Measurements from ENCODE around the gene GCNT1. TPM values are rescaled to one million over a fixed set of nuclear protein-coding genes. Genes with fewer than 3 reads are reported as not detected.

Gene GCNT1
- total RNA-seq, 1 experiment from 2014 or later = 0.28 TPM

DNA sequence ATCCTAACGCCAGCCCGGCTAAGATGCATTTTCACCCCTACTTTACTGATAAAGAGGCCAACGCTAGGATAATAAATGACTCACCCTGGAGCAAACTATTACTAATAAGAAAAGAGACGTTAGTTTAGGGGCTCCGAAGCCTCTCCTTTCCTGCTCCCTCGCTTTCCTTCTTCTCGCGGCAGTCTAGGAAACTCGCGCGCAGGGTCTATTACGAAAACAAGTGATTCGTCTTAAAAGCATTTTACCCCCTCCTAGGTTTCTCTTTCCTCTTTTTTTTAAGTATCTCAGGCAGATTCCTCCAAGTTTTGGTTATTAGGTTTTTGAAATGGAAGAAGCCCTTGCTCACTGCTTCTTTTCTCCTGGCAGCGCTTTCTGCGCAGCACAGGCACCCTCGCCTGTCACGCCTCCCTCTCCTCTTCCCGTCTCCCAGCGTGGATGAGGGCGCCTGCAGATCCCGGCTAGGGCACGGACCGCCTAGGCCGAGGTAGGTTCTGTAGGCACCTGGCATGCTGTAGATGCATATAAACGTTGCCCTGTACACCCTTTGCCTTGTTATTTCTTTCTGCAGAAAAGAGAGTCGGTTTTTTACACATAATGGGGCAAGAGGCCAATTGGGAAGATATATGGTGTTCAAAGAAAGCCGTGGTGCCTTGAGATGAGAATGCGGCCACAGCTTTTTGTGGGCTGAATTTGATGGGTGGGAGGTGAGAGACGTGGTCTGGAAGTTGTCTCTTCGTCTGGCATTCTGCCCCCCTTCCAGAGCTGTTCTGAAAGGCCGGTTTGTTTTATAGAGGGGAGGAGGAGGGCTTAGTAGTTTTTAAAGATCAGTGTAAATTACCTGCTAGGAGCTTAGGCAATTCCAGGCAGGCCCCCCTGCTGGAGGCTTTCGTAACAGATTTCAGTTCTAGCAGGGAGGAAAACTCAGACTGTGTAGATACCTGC, 983 bp downstream of the GCNT1 start:
- H3K9me3 ChIP-seq (ENCODE audit: control insufficient read depth, insufficient read depth, low read depth, low read length) = no peaks in the 10 kb centered on the region
- peaks cover 3% of the 10 kb centered on the region; the same call in 1 of the 2 replicates for H3K36me3 ChIP-seq (ENCODE audit: control insufficient read depth, insufficient read depth, low read length)
- H3K4me3 ChIP-seq (ENCODE audit: low read depth in 2 of 2, low read length in 2 of 2) = peak overlapping the region; percentile 44 to 57
- ChIA-PET CTCF (no interaction called here), POLR2A (no interaction called here)
- in situ Hi-C loops (cut with HindIII; ENCODE audit: low pct_unique_long_range_greater_than_20kb, low sequenced_read_pairs) = no loop called here
- ATAC-seq (peak; percentile 68), DNase-seq (ENCODE audit: low read depth, low spot score) (no peak)
- TF ChIP-seq, protein P1, sequence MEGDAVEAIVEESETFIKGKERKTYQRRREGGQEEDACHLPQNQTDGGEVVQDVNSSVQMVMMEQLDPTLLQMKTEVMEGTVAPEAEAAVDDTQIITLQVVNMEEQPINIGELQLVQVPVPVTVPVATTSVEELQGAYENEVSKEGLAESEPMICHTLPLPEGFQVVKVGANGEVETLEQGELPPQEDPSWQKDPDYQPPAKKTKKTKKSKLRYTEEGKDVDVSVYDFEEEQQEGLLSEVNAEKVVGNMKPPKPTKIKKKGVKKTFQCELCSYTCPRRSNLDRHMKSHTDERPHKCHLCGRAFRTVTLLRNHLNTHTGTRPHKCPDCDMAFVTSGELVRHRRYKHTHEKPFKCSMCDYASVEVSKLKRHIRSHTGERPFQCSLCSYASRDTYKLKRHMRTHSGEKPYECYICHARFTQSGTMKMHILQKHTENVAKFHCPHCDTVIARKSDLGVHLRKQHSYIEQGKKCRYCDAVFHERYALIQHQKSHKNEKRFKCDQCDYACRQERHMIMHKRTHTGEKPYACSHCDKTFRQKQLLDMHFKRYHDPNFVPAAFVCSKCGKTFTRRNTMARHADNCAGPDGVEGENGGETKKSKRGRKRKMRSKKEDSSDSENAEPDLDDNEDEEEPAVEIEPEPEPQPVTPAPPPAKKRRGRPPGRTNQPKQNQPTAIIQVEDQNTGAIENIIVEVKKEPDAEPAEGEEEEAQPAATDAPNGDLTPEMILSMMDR (IDR thresholded peaks at IDR 0.05) = peak; percentile 41
- TF ChIP-seq SIN3A (IDR thresholded peaks at IDR 0.05; ENCODE audit: borderline replicate concordance, insufficient read depth, low read depth, low read length) (no peak), TCF7L2 (IDR thresholded peaks at IDR 0.05; ENCODE audit: low read depth, low read length) (no peak)
- TF ChIP-seq, protein P2, sequence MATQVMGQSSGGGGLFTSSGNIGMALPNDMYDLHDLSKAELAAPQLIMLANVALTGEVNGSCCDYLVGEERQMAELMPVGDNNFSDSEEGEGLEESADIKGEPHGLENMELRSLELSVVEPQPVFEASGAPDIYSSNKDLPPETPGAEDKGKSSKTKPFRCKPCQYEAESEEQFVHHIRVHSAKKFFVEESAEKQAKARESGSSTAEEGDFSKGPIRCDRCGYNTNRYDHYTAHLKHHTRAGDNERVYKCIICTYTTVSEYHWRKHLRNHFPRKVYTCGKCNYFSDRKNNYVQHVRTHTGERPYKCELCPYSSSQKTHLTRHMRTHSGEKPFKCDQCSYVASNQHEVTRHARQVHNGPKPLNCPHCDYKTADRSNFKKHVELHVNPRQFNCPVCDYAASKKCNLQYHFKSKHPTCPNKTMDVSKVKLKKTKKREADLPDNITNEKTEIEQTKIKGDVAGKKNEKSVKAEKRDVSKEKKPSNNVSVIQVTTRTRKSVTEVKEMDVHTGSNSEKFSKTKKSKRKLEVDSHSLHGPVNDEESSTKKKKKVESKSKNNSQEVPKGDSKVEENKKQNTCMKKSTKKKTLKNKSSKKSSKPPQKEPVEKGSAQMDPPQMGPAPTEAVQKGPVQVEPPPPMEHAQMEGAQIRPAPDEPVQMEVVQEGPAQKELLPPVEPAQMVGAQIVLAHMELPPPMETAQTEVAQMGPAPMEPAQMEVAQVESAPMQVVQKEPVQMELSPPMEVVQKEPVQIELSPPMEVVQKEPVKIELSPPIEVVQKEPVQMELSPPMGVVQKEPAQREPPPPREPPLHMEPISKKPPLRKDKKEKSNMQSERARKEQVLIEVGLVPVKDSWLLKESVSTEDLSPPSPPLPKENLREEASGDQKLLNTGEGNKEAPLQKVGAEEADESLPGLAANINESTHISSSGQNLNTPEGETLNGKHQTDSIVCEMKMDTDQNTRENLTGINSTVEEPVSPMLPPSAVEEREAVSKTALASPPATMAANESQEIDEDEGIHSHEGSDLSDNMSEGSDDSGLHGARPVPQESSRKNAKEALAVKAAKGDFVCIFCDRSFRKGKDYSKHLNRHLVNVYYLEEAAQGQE (IDR thresholded peaks at IDR 0.05; ENCODE audit: insufficient read depth in 1 of 2, low read depth in 2 of 2, low read length in 1 of 2) = no peak
- H3K27me3 ChIP-seq (ENCODE audit: control insufficient read depth, insufficient read depth, low read length) = no peaks in the 10 kb centered on the region; the same call in 1 of the 2 replicates
- H3K4me1 ChIP-seq (ENCODE audit: control insufficient read depth, insufficient read depth, low read length) = peaks cover 5% of the 10 kb centered on the region; the same call in 1 of the 2 replicates
- intact Hi-C loops (cut with micrococcal nuclease; ENCODE audit: unreplicated experiment) = no loop called here
- no peak overlapping the region for H3K27ac ChIP-seq (ENCODE audit: low read length)
- BruUV-seq (replicated peaks) = no TSS peak

DNA sequence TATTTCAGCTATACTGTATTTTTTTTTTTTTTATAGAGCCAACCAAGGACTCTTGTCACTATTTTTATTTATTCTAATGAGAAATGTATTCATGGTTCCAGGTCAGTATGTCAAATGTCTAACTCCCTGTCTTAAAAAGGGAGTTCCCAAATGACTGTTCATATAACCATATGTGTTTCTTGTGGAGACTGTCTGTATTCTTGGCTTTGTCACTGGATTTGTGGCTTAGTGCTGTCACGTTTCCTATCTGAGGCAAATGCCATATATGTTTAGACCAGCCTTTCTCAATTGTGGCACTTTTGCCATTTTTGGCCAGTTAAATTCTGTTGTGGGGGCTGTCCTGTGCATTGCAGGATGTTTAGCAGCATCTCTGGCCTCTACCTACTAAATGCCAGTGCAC, 3.1 kb downstream of the GCNT1 start:
- BruUV-seq (replicated peaks) = no TSS peak
- ATAC-seq (no peak), DNase-seq (ENCODE audit: low read depth, low spot score) (no peak)
- in situ Hi-C loops (cut with HindIII; ENCODE audit: low pct_unique_long_range_greater_than_20kb, low sequenced_read_pairs) (no loop called here), intact Hi-C loops (cut with micrococcal nuclease; ENCODE audit: unreplicated experiment) (no loop called here)
- H3K4me3 ChIP-seq (ENCODE audit: low read depth in 2 of 2, low read length in 2 of 2) = no peak overlapping the region
- H3K36me3 ChIP-seq (ENCODE audit: control insufficient read depth, insufficient read depth, low read length) = peaks cover 3% of the 10 kb centered on the region; the same call in 1 of the 2 replicates
- no peak overlapping the region for H3K27ac ChIP-seq (ENCODE audit: low read length)
- TF ChIP-seq, protein P2 (IDR thresholded peaks at IDR 0.05; ENCODE audit: insufficient read depth in 1 of 2, low read depth in 2 of 2, low read length in 1 of 2) = no peak
- TF ChIP-seq, protein P1 (IDR thresholded peaks at IDR 0.05) = no peak
- no peak for TF ChIP-seq POLR2AphosphoS5 (IDR thresholded peaks at IDR 0.05; ENCODE audit: low read depth, low read length)
- no peak for TF ChIP-seq TCF7L2 (IDR thresholded peaks at IDR 0.05; ENCODE audit: low read depth, low read length)
- TF ChIP-seq SIN3A (IDR thresholded peaks at IDR 0.05; ENCODE audit: borderline replicate concordance, insufficient read depth, low read depth, low read length) = no peak
- ChIA-PET POLR2A (no interaction called here), CTCF (no interaction called here)
- H3K27me3 ChIP-seq (ENCODE audit: control insufficient read depth, insufficient read depth, low read length) = no peaks in the 10 kb centered on the region; the same call in 1 of the 2 replicates
- no peaks in the 10 kb centered on the region for H3K9me3 ChIP-seq (ENCODE audit: control insufficient read depth, insufficient read depth, low read depth, low read length)
- peaks cover 5% of the 10 kb centered on the region; the same call in 1 of the 2 replicates for H3K4me1 ChIP-seq (ENCODE audit: control insufficient read depth, insufficient read depth, low read length)

Measured in Panc1 (cell line).